ENCODE results near the gene ANP32A. TPM values are rescaled to one million over a fixed set of nuclear protein-coding genes. Genes with fewer than 3 reads are reported as not detected.

Gene ANP32A
- total and polyA plus RNA-seq, 2 donors (not counting 1 experiment from before 2014, with no cell fraction given), result 47.7 to 53.1 TPM

DNA sequence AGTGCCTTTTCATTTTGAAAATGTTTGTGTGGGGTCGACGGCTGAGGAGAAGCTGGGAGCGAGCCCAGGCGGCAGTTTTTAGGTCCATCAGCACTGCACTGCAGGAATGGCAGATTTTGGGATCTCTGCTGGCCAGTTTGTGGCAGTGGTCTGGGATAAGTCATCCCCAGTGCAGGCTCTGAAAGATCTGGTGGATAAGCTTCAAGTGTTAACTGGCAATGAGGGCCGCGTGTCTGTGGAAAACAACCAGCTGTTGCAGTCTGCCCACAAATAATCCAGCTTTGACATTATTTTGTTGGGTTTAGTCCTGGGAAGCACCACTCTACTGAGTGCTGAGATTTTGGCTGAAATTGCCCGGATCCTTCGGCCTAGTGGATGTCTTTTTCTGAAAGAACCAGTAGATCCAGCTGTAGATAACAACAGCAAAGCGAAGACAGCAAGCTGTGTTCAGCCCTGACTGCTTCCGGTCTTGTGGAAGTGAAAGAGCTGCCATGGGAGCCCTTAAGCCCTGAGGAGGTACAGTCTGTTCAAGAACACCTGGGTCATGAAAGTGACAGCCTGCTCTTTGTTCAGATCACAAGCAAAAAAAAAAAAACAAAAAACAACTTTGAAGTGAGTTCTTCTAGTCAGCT lies 13.1 kb upstream of the ANP32A start:
- no peak overlapping the region for H3K9ac ChIP-seq (ENCODE audit: insufficient read depth, low read length)
- H3K4me1 ChIP-seq (ENCODE audit: control insufficient read depth, extremely low read depth, insufficient read depth, low read length), result no peaks in the 10 kb centered on the region
- H4K20me1 ChIP-seq (ENCODE audit: control insufficient read depth, extremely low read depth, insufficient read depth, low read length), result no peaks in the 10 kb centered on the region
- TF ChIP-seq, protein P1, sequence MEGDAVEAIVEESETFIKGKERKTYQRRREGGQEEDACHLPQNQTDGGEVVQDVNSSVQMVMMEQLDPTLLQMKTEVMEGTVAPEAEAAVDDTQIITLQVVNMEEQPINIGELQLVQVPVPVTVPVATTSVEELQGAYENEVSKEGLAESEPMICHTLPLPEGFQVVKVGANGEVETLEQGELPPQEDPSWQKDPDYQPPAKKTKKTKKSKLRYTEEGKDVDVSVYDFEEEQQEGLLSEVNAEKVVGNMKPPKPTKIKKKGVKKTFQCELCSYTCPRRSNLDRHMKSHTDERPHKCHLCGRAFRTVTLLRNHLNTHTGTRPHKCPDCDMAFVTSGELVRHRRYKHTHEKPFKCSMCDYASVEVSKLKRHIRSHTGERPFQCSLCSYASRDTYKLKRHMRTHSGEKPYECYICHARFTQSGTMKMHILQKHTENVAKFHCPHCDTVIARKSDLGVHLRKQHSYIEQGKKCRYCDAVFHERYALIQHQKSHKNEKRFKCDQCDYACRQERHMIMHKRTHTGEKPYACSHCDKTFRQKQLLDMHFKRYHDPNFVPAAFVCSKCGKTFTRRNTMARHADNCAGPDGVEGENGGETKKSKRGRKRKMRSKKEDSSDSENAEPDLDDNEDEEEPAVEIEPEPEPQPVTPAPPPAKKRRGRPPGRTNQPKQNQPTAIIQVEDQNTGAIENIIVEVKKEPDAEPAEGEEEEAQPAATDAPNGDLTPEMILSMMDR (conservative IDR thresholded peaks at IDR 0.05 in 1 of 2, IDR thresholded peaks at IDR 0.05 in 1 of 2; ENCODE audit: low read depth in 1 of 2, low read length in 2 of 2), result no peak
- no peak for TF ChIP-seq EZH2 (IDR thresholded peaks at IDR 0.05; ENCODE audit: low read length, missing control alignments)
- no peaks in the 10 kb centered on the region for H3K36me3 ChIP-seq (ENCODE audit: control insufficient read depth, insufficient read depth, low read length)
- no peak overlapping the region for H3K4me3 ChIP-seq (replicated peaks in 1 of 4; ENCODE audit: control extremely low read depth in 1 of 4, insufficient read depth in 1 of 4, low read depth in 3 of 4, low read length in 4 of 4)
- H3K27ac ChIP-seq (ENCODE audit: insufficient read depth, low read length), result no peak overlapping the region
- H3K27me3 ChIP-seq (ENCODE audit: control insufficient read depth, insufficient read depth, low read length), result peaks cover 10% of the 10 kb centered on the region
- H2AFZ ChIP-seq (ENCODE audit: low read length), result no peak overlapping the region
- no peaks in the 10 kb centered on the region for H3K9me3 ChIP-seq (ENCODE audit: control insufficient read depth, insufficient read depth, low read depth, low read length)
- H3K4me2 ChIP-seq (ENCODE audit: extremely low read depth, insufficient read depth, low read length), result no peak overlapping the region
- no peaks in the 10 kb centered on the region for H3K79me2 ChIP-seq (ENCODE audit: control insufficient read depth, insufficient read depth, low read length)
- DNase-seq (ENCODE audit: low read depth in 2 of 2), result peak in 1 of 2 donors; percentile 69

DNA sequence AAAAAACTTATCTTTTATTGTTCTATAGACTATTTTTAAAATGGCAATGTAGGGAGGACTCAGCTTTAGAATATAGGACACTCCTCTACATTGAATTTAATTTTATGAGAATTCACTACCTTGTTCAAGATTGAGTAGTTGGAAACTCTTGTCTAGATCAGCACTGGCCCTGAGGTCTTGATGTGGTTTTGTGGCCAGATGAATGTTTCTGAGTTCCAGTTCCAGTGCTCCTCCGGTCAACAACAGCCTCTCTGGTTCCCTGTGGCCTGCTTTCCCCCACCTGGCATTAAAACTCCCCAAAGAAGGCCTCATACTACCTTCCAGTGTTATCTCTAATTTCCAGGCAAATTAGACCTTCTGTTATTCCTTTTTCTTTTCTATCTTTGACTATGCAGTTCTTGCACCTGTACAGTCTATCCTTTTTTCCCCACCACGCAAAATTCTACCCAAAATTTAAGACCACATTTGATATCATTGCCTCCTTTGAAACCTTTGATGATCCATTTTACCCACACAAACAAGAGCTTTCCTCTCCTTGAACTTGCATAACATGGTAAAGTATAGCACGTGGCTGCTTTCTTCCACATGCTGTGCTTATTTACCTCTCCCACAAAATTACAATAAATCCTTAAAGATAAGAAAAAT lies 9.6 kb upstream of the ANP32A start:
- no peaks in the 10 kb centered on the region for H3K36me3 ChIP-seq (ENCODE audit: control insufficient read depth, insufficient read depth, low read length)
- H3K79me2 ChIP-seq (ENCODE audit: control insufficient read depth, insufficient read depth, low read length), result no peaks in the 10 kb centered on the region
- TF ChIP-seq, protein P1 (conservative IDR thresholded peaks at IDR 0.05 in 1 of 2, IDR thresholded peaks at IDR 0.05 in 1 of 2; ENCODE audit: low read depth in 1 of 2, low read length in 2 of 2), result no peak
- no peak for TF ChIP-seq EZH2 (IDR thresholded peaks at IDR 0.05; ENCODE audit: low read length, missing control alignments)
- H3K9ac ChIP-seq (ENCODE audit: insufficient read depth, low read length), result no peak overlapping the region
- no peak overlapping the region for H2AFZ ChIP-seq (ENCODE audit: low read length)
- H3K4me3 ChIP-seq (replicated peaks in 1 of 4; ENCODE audit: control extremely low read depth in 1 of 4, insufficient read depth in 1 of 4, low read depth in 3 of 4, low read length in 4 of 4), result no peak overlapping the region
- H4K20me1 ChIP-seq (ENCODE audit: control insufficient read depth, extremely low read depth, insufficient read depth, low read length), result no peaks in the 10 kb centered on the region
- no peaks in the 10 kb centered on the region for H3K9me3 ChIP-seq (ENCODE audit: control insufficient read depth, insufficient read depth, low read depth, low read length)
- H3K4me1 ChIP-seq (ENCODE audit: control insufficient read depth, extremely low read depth, insufficient read depth, low read length), result no peaks in the 10 kb centered on the region
- peaks cover 10% of the 10 kb centered on the region for H3K27me3 ChIP-seq (ENCODE audit: control insufficient read depth, insufficient read depth, low read length)
- no peak overlapping the region for H3K27ac ChIP-seq (ENCODE audit: insufficient read depth, low read length)
- H3K4me2 ChIP-seq (ENCODE audit: extremely low read depth, insufficient read depth, low read length), result no peak overlapping the region
- DNase-seq (ENCODE audit: low read depth in 2 of 2), result no peak

DNA sequence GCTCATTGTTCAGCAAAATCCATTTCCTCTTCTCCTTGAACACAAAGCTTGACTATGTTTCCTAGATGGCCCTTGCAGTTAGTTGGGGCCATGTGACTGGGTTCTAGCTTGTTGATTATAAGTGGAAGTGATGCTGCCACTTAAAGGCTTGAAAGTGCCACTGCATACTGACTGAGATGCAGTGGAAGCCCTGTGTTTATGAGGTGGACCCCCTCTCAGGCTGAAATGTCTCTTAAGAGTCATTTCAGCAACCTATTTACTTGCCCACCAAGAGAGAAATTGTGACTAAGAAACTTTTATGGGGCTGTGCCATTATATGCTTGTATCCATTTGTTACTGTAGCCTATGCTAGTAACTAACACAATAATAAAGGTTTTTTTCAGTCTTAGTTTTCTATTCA lies 8.4 kb upstream of the ANP32A start:
- H4K20me1 ChIP-seq (ENCODE audit: control insufficient read depth, extremely low read depth, insufficient read depth, low read length), result no peaks in the 10 kb centered on the region
- no peaks in the 10 kb centered on the region for H3K9me3 ChIP-seq (ENCODE audit: control insufficient read depth, insufficient read depth, low read depth, low read length)
- no peak for TF ChIP-seq EZH2 (IDR thresholded peaks at IDR 0.05; ENCODE audit: low read length, missing control alignments)
- TF ChIP-seq, protein P1 (conservative IDR thresholded peaks at IDR 0.05 in 1 of 2, IDR thresholded peaks at IDR 0.05 in 1 of 2; ENCODE audit: low read depth in 1 of 2, low read length in 2 of 2), result peak; percentile 8 to 33
- no peaks in the 10 kb centered on the region for H3K4me1 ChIP-seq (ENCODE audit: control insufficient read depth, extremely low read depth, insufficient read depth, low read length)
- H3K4me3 ChIP-seq (replicated peaks in 1 of 4; ENCODE audit: control extremely low read depth in 1 of 4, insufficient read depth in 1 of 4, low read depth in 3 of 4, low read length in 4 of 4), result no peak overlapping the region
- H2AFZ ChIP-seq (ENCODE audit: low read length), result no peak overlapping the region
- H3K4me2 ChIP-seq (ENCODE audit: extremely low read depth, insufficient read depth, low read length), result no peak overlapping the region
- no peaks in the 10 kb centered on the region for H3K36me3 ChIP-seq (ENCODE audit: control insufficient read depth, insufficient read depth, low read length)
- no peak overlapping the region for H3K9ac ChIP-seq (ENCODE audit: insufficient read depth, low read length)
- H3K27ac ChIP-seq (ENCODE audit: insufficient read depth, low read length), result no peak overlapping the region
- DNase-seq (ENCODE audit: low read depth in 2 of 2), result peak in 1 of 2 donors; percentile 31
- no peaks in the 10 kb centered on the region for H3K79me2 ChIP-seq (ENCODE audit: control insufficient read depth, insufficient read depth, low read length)
- H3K27me3 ChIP-seq (ENCODE audit: control insufficient read depth, insufficient read depth, low read length), result peaks cover 9% of the 10 kb centered on the region
